ENCODE measurements around the gene ACER2.
"Not testable (repeated sequence)": the region's sequence is repeated elsewhere in the genome, so short reads cannot be mapped to it uniquely, and the experiment has no call there.

ACER2 gene

GRCh38 chr9:19408693-19409400 lies at the start of gene ACER2:
Gene ACER2 (plus strand): TSS chr9:19409009. CDS start chr9:19409085, 76 bp downstream.
- peak; percentile 92 for DNase-seq

DNA sequence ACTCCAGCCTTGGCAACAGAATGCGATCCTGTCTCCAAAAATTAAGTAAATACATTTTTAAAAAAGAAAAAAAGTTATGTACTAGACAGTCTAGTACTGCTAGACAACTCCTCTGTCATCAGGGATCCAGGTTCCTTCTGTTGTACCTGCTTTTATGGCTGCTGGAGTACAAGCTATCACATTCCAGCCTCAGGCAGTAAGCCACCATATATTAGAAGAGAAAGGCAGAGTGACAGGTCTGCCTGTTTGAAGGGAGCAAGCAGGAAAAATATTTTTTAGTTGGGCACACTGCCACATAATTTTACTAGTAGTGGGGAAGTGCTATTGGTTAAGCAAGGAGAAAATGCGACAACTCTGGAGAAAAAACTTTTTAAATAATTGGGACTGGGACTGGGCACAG lies 39.7 kb upstream of the ACER2 start:
- no peak for DNase-seq

DNA sequence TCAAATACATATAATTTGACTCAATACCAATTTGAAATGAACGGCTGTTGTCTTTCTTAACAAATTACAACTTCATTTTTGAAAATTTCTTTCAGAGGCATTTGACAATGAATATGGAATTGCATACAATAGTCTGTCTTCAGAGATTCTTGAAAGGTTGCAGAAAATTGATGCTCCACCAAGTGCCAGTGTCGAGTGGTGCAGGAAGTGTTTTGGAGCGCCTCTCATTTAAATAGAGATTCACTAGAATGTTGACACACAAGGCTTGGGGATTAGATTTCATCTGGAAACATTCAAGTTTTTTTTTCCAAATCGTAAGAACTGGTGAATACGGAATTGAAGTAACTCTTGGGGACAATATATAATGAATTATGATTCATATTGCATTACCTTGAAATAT lies 36.9 kb upstream of the ACER2 start:
- no peak for DNase-seq

DNA sequence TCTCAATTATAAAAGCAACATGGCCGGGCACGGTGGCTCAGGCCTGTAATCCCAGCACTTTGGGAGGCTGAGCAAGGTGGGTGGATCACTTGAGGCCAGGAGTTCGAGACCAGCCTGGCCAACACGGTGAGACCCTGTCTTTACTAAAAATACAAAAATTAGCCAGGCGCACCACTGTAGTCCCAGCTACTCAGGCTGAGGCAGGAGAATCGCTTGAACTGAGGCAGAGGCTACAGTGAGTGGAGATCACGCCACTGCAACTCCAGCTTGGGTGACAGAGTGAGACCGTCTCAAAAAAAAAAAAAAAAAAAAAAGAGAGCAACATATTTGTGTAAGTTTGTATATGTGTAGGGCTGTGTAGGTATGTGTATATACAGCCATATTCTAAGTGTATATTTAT lies 36.2 kb upstream of the ACER2 start:
- DNase-seq: no peak

- DNase-seq: no peak
Measured at GRCh38 chr9:19373527-19373926, 35.3 kb upstream of the ACER2 start.

GRCh38 chr9:19375538-19375937 lies 33.3 kb upstream of the ACER2 start:
- DNase-seq: no peak

- no peak for DNase-seq
Measured at GRCh38 chr9:19376931-19377330, 31.9 kb upstream of the ACER2 start.

DNA sequence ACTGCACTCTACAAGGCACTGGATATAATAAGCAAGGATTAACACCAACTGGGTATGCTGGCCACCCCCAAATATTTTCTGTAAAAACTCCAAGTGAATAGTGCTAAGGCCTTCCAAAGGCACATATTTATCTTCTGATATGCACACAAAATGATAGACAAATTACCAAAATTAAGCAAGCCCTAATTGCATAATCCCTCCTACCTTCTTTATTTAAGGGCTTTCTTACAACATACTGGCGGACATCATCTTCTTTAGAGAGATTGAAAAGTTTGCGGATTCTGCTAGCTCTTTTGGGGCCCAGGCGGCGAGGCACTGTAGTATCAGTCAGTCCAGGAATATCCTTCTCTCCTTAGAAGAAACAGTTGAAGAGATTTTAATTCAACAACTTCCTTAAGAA lies 30.6 kb upstream of the ACER2 start:
- no peak for DNase-seq

DNA sequence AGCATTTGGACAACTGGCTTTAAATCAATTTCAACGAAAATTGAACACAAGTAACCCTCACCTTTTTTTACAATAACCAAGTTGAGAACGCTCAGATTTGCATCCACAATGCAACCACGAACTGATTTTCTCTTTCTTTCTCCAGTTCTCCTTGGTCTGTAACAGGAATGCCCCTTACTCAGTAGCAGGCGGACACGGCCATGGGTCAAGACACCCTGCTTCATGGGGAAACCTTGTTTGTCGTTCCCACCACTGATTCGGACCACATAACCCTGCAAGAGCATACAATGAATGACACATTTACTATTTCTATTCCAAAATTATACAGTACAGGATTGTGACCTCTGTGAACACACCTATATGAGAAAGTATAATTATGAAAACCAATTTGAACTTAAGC lies 30.2 kb upstream of the ACER2 start:
- no peak for DNase-seq

- DNase-seq: no peak
Measured at GRCh38 chr9:19379283-19379682, 29.5 kb upstream of the ACER2 start.

- DNase-seq: no peak
Measured at GRCh38 chr9:19379697-19380046, 29.1 kb upstream of the ACER2 start.

GRCh38 chr9:19380826-19381075 lies 28.1 kb upstream of the ACER2 start:
- no peak for DNase-seq

- no peak for DNase-seq
Measured at GRCh38 chr9:19381656-19382055, 27.2 kb upstream of the ACER2 start.

GRCh38 chr9:19385212-19385611 lies 23.6 kb upstream of the ACER2 start:
- DNase-seq: not testable (repeated sequence)

DNA sequence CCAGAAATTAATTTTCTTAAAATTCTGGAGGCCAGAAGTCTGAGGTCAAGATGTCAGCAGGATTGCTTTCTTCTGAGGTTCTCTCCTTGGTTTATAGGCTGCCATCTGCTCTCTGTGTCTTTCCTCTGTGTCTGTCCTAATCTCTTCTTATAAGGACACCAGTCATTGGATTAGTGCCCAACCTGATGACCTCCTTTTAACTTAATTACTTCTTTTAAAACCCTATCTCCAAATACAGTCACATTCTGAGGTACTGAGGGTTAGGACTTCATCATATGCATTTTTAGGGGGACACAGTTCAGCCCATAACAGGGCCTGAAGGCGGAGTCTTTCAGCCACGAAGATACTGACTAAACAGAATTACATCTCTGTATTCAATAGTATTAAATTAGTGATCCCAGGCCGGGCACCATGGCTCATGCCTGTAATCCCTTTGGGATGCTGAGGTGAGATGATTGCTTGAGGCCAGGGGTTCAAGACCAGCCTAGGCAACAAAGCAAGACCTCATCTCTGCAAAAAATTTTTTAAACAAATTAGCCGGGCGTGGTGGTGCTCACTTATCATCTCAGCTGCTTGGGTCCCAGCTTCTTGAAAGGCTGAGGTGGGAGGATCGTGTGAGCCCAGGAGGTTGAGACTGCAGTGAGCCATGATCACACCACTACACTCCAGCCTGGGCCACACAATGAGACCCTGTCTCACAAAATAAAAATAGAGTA lies 22.9 kb upstream of the ACER2 start:
- DNase-seq: no peak

DNA sequence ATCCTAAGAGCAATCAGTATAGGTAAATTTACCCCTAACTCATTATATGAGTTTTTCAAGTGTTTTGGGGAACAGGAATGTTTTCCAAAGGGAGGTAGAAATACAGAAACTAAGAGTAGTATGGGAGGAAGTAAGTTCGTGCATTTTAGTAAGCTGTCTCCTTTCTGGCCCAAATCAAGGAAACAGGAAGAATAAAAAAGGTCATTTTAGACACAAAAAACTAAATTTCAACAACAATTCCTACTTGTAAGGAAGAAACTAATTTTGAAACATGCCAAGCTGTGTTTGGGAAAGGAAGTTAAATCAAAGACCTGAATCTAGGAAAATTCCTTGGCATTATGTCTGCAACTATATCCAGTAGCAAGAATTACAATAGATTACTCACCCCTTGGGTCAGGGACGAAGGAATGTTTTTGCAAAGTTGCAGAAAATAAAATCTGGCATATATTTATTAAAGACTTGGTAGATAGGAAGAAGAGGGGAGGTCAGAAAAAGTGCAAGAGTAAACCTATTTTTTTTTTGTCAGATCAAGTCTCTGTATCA lies 22.2 kb upstream of the ACER2 start:
- DNase-seq: no peak

- no peak for DNase-seq
Measured at GRCh38 chr9:19387317-19387716, 21.5 kb upstream of the ACER2 start.

- not testable (repeated sequence) for DNase-seq
Measured at GRCh38 chr9:19389539-19389938, 19.3 kb upstream of the ACER2 start.

DNA sequence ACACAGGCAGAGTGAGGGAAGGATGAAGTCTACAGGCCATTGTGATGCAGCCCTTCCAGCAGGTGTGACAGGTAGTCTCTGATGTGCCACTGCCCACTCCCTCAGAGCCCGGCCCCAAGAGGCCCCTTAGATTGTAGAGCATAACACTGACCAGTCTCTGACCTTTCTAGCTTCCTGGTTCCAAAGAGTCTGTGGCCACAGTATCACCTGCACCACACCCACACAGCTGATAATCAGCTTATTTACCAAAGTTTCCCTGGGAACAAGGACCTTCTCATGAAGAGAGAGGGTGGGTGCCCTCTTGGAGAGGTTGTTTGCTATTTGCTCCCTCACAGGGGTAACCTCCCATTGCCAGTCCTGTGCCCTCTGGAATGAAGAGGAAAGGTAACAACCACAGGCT lies 11.0 kb upstream of the ACER2 start:
- DNase-seq: no peak

DNA sequence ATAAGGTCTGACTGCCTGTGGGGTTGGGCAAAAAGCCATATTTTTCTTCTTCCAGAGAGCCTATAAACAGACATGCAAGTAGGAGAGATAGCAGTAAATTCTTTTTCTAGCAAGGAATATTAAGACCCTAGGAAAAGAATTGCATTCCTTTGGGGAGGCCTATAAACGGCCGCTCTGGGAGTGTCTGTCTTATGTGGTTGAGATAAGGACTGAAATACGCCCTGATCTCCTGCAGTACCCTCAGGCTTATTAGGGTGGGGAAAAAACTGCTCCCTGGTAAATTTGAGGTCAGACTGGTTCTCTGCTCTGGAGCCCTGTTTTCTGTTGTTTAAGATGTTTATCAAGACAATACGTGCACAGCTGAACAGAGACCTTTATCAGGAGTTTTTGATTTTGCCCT lies 5.6 kb upstream of the ACER2 start:
- DNase-seq: not testable (repeated sequence)

DNA sequence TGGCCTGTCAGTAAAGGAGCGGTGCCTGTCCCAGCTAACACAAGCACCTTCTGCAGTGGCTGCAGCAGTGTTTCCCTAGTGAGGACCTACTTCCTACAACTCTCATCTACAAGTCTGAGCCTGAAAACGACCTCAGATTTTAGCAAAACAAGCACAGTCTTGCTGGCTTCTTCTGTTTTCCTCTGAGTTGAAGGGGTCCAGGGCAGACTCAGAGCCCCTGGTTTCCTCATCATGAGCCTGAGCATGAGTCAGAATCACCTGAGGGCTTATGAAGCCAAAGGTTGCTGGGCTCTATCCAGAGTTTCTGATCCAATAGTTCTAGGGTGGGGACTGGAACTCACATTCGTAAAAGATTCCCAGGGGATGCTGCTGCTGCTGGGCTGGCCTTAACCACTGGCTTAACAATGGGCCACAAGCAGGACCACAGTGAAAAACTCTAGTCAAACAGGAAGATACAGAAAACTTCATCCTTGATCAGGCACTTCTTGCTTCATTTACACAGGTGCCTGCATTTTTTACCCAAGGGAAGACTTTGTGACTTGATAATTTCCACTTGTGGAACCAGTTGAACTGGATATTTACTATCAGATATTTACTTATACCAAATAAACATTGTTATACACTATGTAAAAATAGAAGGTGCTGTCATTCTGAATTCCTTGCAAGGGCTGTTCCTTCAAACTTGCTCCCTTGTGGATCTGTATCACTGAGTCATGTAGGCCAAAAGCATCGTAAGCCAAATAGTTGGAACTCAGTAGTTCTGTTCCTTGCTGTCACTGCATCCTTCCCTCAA lies 4.3 kb upstream of the ACER2 start:
- DNase-seq: no peak

GRCh38 chr9:19405771-19406170 lies 3.0 kb upstream of the ACER2 start:
- DNase-seq: no peak

DNA sequence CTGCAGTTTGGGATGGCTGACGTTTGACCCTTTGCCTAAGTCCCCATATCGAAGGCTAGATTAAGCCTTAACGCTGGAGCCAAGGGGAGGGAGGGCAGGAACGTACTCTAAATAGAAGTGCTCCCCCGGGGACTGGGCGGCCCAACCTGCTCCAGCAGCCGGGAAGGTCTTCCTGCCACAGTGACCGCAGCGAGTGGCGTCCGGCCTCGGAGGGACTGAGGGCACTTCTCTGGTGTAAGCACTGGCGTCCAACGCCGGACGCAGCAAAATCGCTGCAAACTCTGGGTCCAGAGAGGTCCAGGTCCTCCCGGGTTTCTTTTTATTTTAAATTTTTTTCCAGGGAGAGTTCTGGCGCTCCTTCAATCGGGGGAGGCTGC lies 505 bp upstream of the ACER2 start:
- DNase-seq: no peak

All from NCI-H2107 (cell line).